ENCODE results near the gene PCDHGC4. TPM values are rescaled to one million over a fixed set of nuclear protein-coding genes. Genes with fewer than 3 reads are reported as not detected.

The PCDHGC4 gene
- total and polyA plus RNA-seq, 2 donors (not counting 3 experiments of a cell fraction or from before 2014, with no cell fraction given): 0.25 to 2.1 TPM

DNA sequence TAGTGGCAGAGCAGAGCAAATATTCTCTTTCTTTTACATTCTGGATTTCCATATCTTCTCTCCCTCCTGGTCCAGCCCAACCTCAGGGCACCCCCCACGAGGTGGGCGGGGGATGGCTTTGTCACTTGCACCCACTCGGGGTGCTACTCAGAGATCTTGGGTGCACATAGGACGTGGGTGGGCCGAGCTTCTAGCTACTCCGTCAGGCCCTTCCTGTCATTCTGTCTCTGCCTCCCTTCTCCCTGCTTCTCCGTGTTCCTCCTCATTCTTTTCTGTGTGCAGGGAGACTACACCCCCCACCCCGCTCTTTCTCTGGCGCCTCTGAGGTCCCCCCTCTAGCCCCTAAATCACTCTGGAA is 23.6 kb downstream of the PCDHGC4 start:
- no peak for TF ChIP-seq GATA2 (IDR thresholded peaks at IDR 0.05; ENCODE audit: insufficient read depth, insufficient read length, low read depth, low read length)
- TF ChIP-seq MAX (IDR thresholded peaks at IDR 0.05; ENCODE audit: insufficient read depth, insufficient read length): no peak
- TF ChIP-seq JUN (IDR thresholded peaks at IDR 0.05; ENCODE audit: borderline replicate concordance, insufficient read depth, insufficient read length, low read depth): no peak
- TF ChIP-seq FOS (IDR thresholded peaks at IDR 0.05; ENCODE audit: borderline replicate concordance, insufficient read depth, low read length): no peak
- no peak for TF ChIP-seq POLR2A (IDR thresholded peaks at IDR 0.05; ENCODE audit: low read depth, low read length)
- TF ChIP-seq, protein P1, sequence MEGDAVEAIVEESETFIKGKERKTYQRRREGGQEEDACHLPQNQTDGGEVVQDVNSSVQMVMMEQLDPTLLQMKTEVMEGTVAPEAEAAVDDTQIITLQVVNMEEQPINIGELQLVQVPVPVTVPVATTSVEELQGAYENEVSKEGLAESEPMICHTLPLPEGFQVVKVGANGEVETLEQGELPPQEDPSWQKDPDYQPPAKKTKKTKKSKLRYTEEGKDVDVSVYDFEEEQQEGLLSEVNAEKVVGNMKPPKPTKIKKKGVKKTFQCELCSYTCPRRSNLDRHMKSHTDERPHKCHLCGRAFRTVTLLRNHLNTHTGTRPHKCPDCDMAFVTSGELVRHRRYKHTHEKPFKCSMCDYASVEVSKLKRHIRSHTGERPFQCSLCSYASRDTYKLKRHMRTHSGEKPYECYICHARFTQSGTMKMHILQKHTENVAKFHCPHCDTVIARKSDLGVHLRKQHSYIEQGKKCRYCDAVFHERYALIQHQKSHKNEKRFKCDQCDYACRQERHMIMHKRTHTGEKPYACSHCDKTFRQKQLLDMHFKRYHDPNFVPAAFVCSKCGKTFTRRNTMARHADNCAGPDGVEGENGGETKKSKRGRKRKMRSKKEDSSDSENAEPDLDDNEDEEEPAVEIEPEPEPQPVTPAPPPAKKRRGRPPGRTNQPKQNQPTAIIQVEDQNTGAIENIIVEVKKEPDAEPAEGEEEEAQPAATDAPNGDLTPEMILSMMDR (IDR thresholded peaks at IDR 0.05; ENCODE audit: extremely low read depth in 1 of 2, insufficient read depth in 1 of 2, low read depth in 1 of 2, low read length in 2 of 2): no peak
- no peak for TF ChIP-seq EZH2 (IDR thresholded peaks at IDR 0.05; ENCODE audit: borderline replicate concordance, low read depth, low read length, severe bottlenecking)
- no peak for TF ChIP-seq MYC (IDR thresholded peaks at IDR 0.05; ENCODE audit: low read depth, low read length)
- TF ChIP-seq POLR2AphosphoS5 (IDR thresholded peaks at IDR 0.05; ENCODE audit: insufficient read depth, low read depth, low read length): no peak
- BruUV-seq (replicated peaks): no TSS peak
- no peaks in the 10 kb centered on the region for H3K9me3 ChIP-seq (replicated peaks; ENCODE audit: control insufficient read depth, insufficient read depth, low read length)
- dilution Hi-C loops (cut with MboI; ENCODE audit: extremely low pct_ligation_motif_present, low sequenced_read_pairs): no loop called here
- peak overlapping the region; percentile 8 for H2AFZ ChIP-seq (ENCODE audit: low read depth, low read length)
- FAIRE-seq: peak; percentile 24
- no peak overlapping the region for H3K9ac ChIP-seq (replicated peaks; ENCODE audit: extremely low read depth, insufficient read depth, low read length)
- ChIA-PET CTCF (interaction anchor here (1.2 to 9.8 kb wide), 9 partner anchors 14 to 111 kb away, joined by 4 to 158 read pairs (median 12); partner anchors contain the start of genes PCDHGA11, PCDHGA12, PCDHGB5 and PCDHGB7), POLR2A (interaction anchor here (0.8 kb wide), 1 partner anchor 78 kb away, joined by 5 read pairs; the partner anchor contains the start of gene PCDHGA12)
- DNase-seq (ENCODE audit: low read depth, low spot score): no peak
- intact Hi-C loops (cut with micrococcal nuclease): loop anchor here (2.0 kb wide), 1 partner anchor 24 kb away; the partner anchor contains the start of gene PCDHGC4
- no peaks in the 10 kb centered on the region for H3K9me1 ChIP-seq (replicated peaks; ENCODE audit: control insufficient read depth, extremely low read depth, insufficient read depth, low read length)
- H3K27ac ChIP-seq (ENCODE audit: insufficient read depth, low read depth, low read length): no peak overlapping the region
- peaks cover 0 to 11% of the 10 kb centered on the region in 2 experiments for H3K36me3 ChIP-seq (ENCODE audit: control insufficient read depth in 2 of 2, extremely low read depth in 1 of 2, insufficient read depth in 2 of 2, low read length in 2 of 2)
- H3K27me3 ChIP-seq (ENCODE audit: control insufficient read depth in 2 of 2, insufficient read depth in 2 of 2, low read length in 2 of 2): no peaks in the 10 kb centered on the region
- peak overlapping the region in 1 of 3 experiments; percentile 18 for H3K4me3 ChIP-seq (replicated peaks in 1 of 3; ENCODE audit: insufficient read depth in 1 of 3, low read depth in 1 of 3, low read length in 3 of 3)
- no peaks in the 10 kb centered on the region for H4K20me1 ChIP-seq (replicated peaks; ENCODE audit: control insufficient read depth, extremely low read depth, insufficient read depth, low read length)
- no peaks in the 10 kb centered on the region for H3K79me2 ChIP-seq (ENCODE audit: control insufficient read depth, insufficient read depth, low read length)
- no peak overlapping the region for H3K4me2 ChIP-seq (ENCODE audit: insufficient read depth, low read length)
- H3K4me1 ChIP-seq (ENCODE audit: control insufficient read depth, extremely low read depth, insufficient read depth, low read length): peaks cover 18% of the 10 kb centered on the region
